CD4-positive, alpha-beta T cell (primary cell): ENCODE measurements around the gene WBP1L. TPM values are rescaled to one million over a fixed set of nuclear protein-coding genes. Genes with fewer than 3 reads are reported as not detected.

Source experiments
- ATAC-seq: fragments of 200-7000 bp; cut with Tn5 transposase; one replicate; pipeline ENCODE4 v1.10.0; 2022; ENCODE audit warnings: mild to moderate bottlenecking; ENCODE audit not compliant: poor library complexity
- CTCF ChIA-PET: fragments of 350-600 bp; sonication (Branson Sonifier 250); formaldehyde crosslinking; loops from one replicate; lab custom pipeline; 2021; ENCODE audit warnings: antibody characterized with exemption, inconsistent platforms; lab: Charles Lee
- POLR2A ChIA-PET: fragments of 350-600 bp; sonication (Branson Sonifier 250); formaldehyde crosslinking; loops from one replicate; lab custom pipeline; 2021; ENCODE audit warnings: antibody characterized with exemption, inconsistent platforms; lab: Charles Lee
- DNase-seq, 14 experiments: peaks; one replicate each; pipeline ENCODE4 v3.0.0-alpha.2; 2013 to 2020; ENCODE audit warnings: mixed read lengths in 2 of 14
- H3K27ac ChIP-seq, 2 donors: one replicate each; pipeline versions ENCODE4 v1.5.1 to v1.7.0; 2013; ENCODE audit warnings: low read length in 2 of 2, low read depth in 1 of 2, mild to moderate bottlenecking in 1 of 2
- H3K27me3 ChIP-seq, 2 experiments: 1 replicate in 1 of 2; 2 replicates in 1 of 2; pipeline versions ENCODE4 v1.6.1 to v1.7.0; 2013; ENCODE audit warnings: low read length in 2 of 2, control low read depth in 1 of 2, mild to moderate bottlenecking in 1 of 2, moderate library complexity in 1 of 2; ENCODE audit not compliant: insufficient read depth in 2 of 2, control insufficient read depth in 1 of 2
- H3K36me3 ChIP-seq: one replicate; pipeline ENCODE4 v1.6.1; 2013; ENCODE audit warnings: low read length, control low read depth; ENCODE audit not compliant: insufficient read depth
- H3K4me1 ChIP-seq: one replicate; pipeline ENCODE4 v1.6.1; 2013; ENCODE audit warnings: low read length, control low read depth; ENCODE audit not compliant: insufficient read depth
- H3K4me3 ChIP-seq: one replicate; pipeline ENCODE4 v1.5.1; 2013; ENCODE audit warnings: mild to moderate bottlenecking, low read length, moderate library complexity
- H3K9me3 ChIP-seq, 2 experiments: 1 replicate in 1 of 2; 2 replicates in 1 of 2; pipeline versions ENCODE4 v1.6.1 to v1.7.0; 2013; ENCODE audit warnings: low read length in 2 of 2, mild to moderate bottlenecking in 2 of 2, control low read depth in 1 of 2, moderate library complexity in 1 of 2; ENCODE audit not compliant: control insufficient read depth in 1 of 2, insufficient read depth in 1 of 2
- H3K27ac Mint-ChIP-seq: one replicate; pipeline ENCODE4 v1.8.0; 2020; ENCODE audit warnings: mixed read lengths
- H3K27me3 Mint-ChIP-seq: one replicate; pipeline ENCODE4 v1.8.0; 2021; ENCODE audit warnings: mixed read lengths
- H3K36me3 Mint-ChIP-seq: one replicate; pipeline ENCODE4 v1.8.0; 2021; ENCODE audit warnings: low read depth, mixed read lengths
- H3K4me1 Mint-ChIP-seq: one replicate; pipeline ENCODE4 v1.8.0; 2021; ENCODE audit warnings: low read depth, mixed read lengths
- H3K4me3 Mint-ChIP-seq: one replicate; pipeline ENCODE4 v1.8.0; 2020; ENCODE audit warnings: mild to moderate bottlenecking, mixed read lengths
- H3K9me3 Mint-ChIP-seq: one replicate; pipeline ENCODE4 v1.8.0; 2020; ENCODE audit warnings: mixed read lengths
- intact Hi-C, 2 experiments: fragments of 100-400 bp; cut with DNase I in 1 of 2; cut with micrococcal nuclease in 1 of 2; formaldehyde crosslinking; loops; one replicate each; pipeline versions ENCODE4 v1.15.1 to v1.9.0; 2023 to 2025; cut with DNase I, micrococcal nuclease
- total RNA-seq, 174 experiments: library from RNA in 2 of 174; stranded (reverse) in 2 of 174; gene quantifications; one replicate each; pipeline ENCODE4 v1.2.3 and lab custom pipeline; 2021 to 2026
- TF ChIP-seq, protein P1 (sequence below): fragments of 200-600 bp; IDR thresholded peaks from one replicate; pipeline ENCODE4 v1.8.0; 2022; ENCODE audit warnings: antibody characterized with exemption, mild to moderate bottlenecking

The WBP1L gene
- total RNA-seq, 2 experiments from 2014 or later, result 6.1 to 6.5 TPM

DNA sequence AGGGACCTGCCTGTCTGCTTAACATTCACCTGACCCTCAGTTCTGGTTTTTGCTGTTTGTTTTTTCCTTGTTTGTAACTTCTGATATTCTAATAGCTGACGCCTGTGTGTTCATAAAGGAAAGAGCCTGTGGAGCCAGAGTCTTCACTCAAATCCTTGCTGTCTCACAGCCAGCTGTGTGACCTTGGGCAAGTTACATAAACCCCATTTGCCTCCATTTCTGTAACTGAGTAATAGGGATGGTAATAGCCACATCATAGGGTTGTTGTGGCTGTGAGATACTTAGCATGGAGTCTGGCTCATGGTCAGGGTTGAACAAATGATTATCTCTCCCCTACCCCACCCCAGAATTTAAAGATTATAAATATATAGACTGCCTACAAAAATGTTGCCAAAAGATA is 27.0 kb downstream of the WBP1L start:
- Mint-ChIP-seq H3K4me3 (no peak overlapping the region), H3K9me3 (no peaks in the 10 kb centered on the region), H3K27me3 (no peaks in the 10 kb centered on the region), H3K4me1 (peaks cover 69% of the 10 kb centered on the region), H3K36me3 (peaks cover 29% of the 10 kb centered on the region), H3K27ac (peak overlapping the region; percentile 68)
- Histone ChIP-seq H3K4me1 (peaks cover 26% of the 10 kb centered on the region), H3K9me3 (no peaks in the 10 kb centered on the region), H3K27me3 (no peaks in the 10 kb centered on the region), H3K36me3 (peaks cover 6% of the 10 kb centered on the region), H3K4me3 (no peak overlapping the region), H3K27ac (no peak overlapping the region)
- ChIA-PET POLR2A (no interaction called here), CTCF (no interaction called here)
- no peak for DNase-seq
- intact Hi-C loops, result no loop called here
- ATAC-seq, result no peak
- TF ChIP-seq, protein P1, sequence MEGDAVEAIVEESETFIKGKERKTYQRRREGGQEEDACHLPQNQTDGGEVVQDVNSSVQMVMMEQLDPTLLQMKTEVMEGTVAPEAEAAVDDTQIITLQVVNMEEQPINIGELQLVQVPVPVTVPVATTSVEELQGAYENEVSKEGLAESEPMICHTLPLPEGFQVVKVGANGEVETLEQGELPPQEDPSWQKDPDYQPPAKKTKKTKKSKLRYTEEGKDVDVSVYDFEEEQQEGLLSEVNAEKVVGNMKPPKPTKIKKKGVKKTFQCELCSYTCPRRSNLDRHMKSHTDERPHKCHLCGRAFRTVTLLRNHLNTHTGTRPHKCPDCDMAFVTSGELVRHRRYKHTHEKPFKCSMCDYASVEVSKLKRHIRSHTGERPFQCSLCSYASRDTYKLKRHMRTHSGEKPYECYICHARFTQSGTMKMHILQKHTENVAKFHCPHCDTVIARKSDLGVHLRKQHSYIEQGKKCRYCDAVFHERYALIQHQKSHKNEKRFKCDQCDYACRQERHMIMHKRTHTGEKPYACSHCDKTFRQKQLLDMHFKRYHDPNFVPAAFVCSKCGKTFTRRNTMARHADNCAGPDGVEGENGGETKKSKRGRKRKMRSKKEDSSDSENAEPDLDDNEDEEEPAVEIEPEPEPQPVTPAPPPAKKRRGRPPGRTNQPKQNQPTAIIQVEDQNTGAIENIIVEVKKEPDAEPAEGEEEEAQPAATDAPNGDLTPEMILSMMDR, result no peak

DNA sequence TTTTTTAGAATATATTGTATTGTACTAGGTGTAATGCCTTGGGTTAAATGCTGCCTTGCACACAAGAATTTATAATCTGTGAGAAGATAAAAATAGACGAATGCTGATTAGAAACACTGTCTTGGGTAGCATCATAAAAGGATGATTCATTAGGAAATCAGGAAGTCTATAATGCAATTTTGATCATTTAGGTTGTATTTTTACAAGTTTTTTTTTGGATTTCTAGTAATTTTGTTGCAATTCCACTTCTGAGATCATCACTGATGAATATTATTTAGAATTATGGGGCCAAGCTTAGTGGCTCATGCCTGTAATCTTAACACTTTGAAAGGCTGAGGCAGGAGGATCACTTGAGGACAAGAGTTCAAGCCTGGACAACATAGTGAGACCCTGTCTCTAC is 29.6 kb downstream of the WBP1L start:
- Mint-ChIP-seq H3K9me3 (no peaks in the 10 kb centered on the region), H3K27ac (peak overlapping the region; percentile 78), H3K27me3 (no peaks in the 10 kb centered on the region), H3K4me3 (no peak overlapping the region), H3K36me3 (peaks cover 23% of the 10 kb centered on the region), H3K4me1 (peaks cover 75% of the 10 kb centered on the region)
- H3K27me3 ChIP-seq, result no peaks in the 10 kb centered on the region
- H3K9me3 ChIP-seq, result no peaks in the 10 kb centered on the region
- peaks cover 34% of the 10 kb centered on the region for H3K4me1 ChIP-seq
- H3K4me3 ChIP-seq, result no peak overlapping the region
- no peak overlapping the region for H3K27ac ChIP-seq
- intact Hi-C loops, result no loop called here
- ChIA-PET CTCF (no interaction called here), POLR2A (interaction anchor here (0.7 kb wide), 1 partner anchor 161 kb away, joined by 4 read pairs; no protein-coding TSS in a partner anchor)
- peaks cover 11% of the 10 kb centered on the region for H3K36me3 ChIP-seq
- DNase-seq, result no peak
- TF ChIP-seq, protein P1, result no peak
- ATAC-seq, result no peak

DNA sequence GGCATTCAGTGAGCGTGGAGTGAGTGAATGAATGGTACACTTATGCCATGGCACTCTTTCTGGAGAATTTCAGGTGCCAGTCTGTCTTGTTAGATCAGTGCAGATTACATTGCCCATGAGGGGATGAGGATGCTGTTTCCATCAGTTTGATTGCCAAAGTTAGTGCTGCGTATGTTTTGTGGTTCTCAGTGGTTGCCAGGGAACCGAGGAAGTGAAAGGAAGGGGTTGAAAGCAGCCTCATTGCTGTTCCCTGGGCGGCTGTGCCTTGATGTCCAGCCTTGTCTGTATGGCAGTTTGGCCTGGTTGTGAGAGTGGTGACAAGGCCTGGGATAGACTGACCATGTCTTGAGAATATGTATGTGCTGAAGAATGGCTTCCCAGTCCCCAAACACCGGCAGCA is 30.2 kb downstream of the WBP1L start:
- Histone ChIP-seq H3K36me3 (peaks cover 11% of the 10 kb centered on the region), H3K27me3 (no peaks in the 10 kb centered on the region), H3K4me1 (peaks cover 34% of the 10 kb centered on the region), H3K9me3 (no peaks in the 10 kb centered on the region), H3K27ac (no peak overlapping the region), H3K4me3 (no peak overlapping the region)
- Mint-ChIP-seq H3K4me3 (no peak overlapping the region), H3K9me3 (no peaks in the 10 kb centered on the region), H3K36me3 (peaks cover 30% of the 10 kb centered on the region), H3K27ac (peak overlapping the region; percentile 78), H3K27me3 (no peaks in the 10 kb centered on the region), H3K4me1 (peaks cover 80% of the 10 kb centered on the region)
- intact Hi-C loops, result no loop called here
- DNase-seq (peak in 6 of 14 experiments; percentile 8 to 58 (median 44)), ATAC-seq (peak; percentile 45)
- CTCF ChIA-PET, result interaction anchor here (2.3 kb wide), 1 partner anchor 21 kb away, joined by 8 read pairs; no protein-coding TSS in a partner anchor
- TF ChIP-seq, protein P1, result no peak
- POLR2A ChIA-PET, result interaction anchor here (2.6 kb wide), 1 partner anchor 31 kb away, joined by 8 read pairs; the partner anchor contains the start of gene WBP1L
